GM19467 (cell line): ENCODE results near the gene PLAGL1.
"Not testable (repeated sequence)": the region's sequence is repeated elsewhere in the genome, so short reads cannot be mapped to it uniquely, and the experiment has no call there.

Experiments used
- ATAC-seq: cut with Tn5 transposase; IDR thresholded peaks from one replicate; pipeline ENCODE4 v1.9.1; 2021; ENCODE audit warnings: mild to moderate bottlenecking, moderate library complexity; ENCODE audit not compliant: unreplicated experiment

Gene PLAGL1, protein sequence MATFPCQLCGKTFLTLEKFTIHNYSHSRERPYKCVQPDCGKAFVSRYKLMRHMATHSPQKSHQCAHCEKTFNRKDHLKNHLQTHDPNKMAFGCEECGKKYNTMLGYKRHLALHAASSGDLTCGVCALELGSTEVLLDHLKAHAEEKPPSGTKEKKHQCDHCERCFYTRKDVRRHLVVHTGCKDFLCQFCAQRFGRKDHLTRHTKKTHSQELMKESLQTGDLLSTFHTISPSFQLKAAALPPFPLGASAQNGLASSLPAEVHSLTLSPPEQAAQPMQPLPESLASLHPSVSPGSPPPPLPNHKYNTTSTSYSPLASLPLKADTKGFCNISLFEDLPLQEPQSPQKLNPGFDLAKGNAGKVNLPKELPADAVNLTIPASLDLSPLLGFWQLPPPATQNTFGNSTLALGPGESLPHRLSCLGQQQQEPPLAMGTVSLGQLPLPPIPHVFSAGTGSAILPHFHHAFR

DNA sequence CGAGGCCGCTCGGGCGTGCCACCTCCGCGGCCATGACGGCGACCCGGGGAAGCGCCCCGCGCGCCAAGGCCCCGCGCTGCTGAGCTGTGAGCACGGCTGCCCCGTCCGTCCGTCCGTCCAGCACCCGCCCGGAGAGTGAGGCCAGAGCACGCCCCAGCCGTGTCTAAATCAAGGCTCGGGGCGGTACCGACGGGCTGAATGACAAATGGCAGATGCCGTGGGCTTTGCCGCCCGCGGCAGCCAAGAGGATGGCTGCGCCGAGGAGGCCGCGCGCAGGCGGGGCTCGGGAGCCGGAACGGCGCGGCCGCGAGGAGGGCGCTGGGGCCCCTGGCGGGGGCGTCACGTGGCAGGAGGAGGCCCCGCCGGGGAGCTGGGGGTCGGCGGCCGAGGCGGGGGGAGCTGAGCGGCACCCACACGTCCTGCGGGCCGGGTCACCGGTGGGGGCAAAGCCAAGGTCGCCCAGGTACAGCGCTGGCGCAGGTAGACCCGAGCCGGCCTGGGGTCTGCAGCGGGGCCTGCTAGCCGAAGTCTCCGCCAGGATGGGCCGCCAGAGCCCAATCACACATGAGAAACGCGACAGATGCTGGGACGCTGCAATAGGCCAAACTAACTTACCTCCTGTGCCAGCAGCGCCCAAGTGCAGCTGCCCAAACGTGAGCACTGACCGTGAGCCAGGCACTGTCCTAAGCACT is at the start of gene PLAGL1:
Gene PLAGL1 (minus strand): TSS at position 140 of the 692 bp plus-strand sequence. CDS start 60,123 bp downstream, outside the sequence.
- no peak for ATAC-seq

DNA sequence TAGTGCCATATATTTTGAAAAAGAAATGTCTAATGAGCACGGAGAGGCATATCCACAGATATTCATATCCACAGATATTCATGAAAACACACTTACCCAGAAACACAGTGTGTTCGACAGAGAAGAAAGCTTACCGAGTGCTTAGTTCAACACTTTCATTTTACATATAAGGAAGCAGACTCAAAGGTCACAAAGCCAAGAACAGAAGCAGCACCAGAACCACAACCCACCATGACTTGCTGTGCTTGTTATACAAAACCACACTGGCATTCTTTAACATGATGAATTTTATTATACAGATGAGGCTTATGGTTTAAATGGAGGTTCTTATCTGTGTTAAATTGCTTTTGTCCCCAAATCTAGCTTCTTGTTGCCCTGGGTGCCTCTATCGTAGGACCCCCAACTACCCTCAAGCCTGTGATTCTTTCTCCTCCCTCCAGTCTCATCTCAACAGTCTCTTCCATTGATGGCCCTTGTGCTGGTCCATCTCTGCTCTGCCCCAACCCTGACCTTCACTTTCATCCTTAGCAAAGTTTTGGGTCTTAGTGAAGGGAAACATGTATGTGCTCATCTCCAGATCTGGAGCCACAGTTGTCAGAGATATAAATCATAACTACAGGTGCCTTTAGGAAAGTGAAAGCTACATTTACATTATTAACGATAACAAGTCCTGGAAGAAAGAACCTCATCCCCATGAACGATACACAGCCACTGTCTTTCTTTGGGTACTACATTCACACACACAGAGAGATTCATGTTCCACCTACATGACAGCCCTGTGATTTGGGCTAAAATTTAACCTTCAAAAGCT is 47.3 kb upstream of the PLAGL1 start:
- peak; percentile 88 for ATAC-seq

DNA sequence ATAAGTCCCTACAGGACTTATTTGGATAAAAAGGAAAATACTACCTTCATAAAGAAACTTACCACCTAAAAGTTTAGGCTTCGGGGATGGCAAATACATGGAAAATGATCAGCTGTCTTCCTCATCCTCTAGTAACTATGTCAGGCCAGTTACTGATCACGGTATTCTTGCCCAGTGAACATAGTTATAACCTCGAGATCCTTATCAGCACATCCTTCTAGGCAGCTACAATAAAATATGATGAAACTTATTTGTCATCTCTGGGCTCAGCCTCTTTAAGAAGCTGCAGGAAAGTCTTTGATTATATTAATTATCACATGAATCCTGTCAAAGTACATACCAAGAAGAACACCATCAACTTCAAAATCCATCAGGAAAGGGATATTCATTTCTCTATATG is 45.5 kb upstream of the PLAGL1 start:
- no peak for ATAC-seq

DNA sequence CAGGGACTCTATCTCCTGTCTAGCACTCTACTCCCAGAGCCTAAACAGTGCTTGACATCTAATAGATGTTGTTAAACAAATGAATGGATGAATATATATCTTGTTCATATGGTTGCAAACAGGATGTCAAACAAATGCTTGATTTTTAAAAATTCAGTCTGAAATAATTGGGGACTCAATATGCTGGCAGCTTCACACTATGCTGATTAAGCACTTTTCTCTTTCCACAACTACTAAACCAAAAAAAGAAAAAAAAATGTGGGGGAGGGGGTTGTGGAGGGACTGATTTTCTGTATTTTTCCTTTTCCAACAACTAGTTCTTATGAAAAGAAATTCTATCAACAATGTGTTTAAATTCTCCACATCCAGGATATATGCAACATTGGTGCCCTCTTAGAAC is 44.4 kb upstream of the PLAGL1 start:
- no peak for ATAC-seq

DNA sequence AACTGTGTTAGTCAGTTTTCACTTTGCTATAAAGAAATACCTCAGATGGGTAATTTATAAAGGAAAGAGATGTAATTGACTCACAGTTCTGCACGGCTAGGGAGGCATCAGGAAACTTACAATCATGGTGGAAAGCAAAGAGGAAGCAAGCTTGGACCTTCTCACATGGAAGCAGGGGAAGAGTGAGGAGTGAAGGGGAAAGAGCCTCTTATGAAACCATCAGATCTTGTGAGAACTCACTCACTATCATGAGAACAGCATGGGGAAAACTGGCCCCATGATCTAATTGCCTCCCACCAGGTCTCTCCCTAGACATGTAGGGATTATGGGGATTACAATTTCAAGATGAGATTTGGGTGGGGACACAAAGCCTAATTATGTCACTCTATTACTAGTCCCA is 41.3 kb upstream of the PLAGL1 start:
- no peak for ATAC-seq

DNA sequence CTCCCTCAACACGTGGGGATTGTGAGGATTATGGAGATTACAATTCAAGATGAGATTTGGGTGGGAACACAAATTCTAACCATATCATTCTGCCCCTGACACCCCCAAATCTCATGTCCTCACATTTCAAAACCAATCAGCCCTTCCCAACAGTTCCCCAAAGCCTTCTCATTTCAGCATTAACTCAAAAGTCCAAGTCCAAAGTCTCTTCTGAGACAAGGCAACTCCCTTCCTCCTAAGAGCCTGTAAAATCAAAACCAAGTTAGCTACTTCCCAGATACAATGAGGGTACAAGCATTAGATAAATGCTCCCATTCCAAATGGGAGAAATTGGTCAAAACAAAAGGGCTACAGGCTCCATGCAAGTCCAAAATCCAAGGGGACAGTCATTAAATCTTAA is 39.6 kb upstream of the PLAGL1 start:
- ATAC-seq, result no peak

- not testable (repeated sequence) for ATAC-seq
Observed at GRCh38 chr6:144046672-144047071, 38.6 kb upstream of the PLAGL1 start.

DNA sequence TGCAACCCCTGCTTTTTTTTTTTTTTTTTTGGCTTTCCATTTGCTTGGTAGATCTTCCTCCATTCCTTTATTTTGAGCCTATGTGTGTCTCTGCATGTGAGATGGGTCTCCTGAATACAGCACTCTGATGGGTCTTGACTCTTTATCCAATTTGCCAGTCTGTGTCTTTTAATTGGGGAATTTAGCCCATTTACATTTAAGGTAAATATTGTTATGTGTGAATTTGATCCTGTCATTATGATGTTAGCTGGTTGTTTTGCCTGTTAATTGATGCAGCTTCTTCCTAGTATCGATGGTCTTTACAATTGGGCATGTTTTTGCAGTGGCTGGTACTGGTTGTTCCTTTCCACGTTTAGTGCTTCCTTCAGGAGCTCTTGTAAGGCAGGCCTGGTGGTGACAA is 36.9 kb upstream of the PLAGL1 start:
- not testable (repeated sequence) for ATAC-seq

DNA sequence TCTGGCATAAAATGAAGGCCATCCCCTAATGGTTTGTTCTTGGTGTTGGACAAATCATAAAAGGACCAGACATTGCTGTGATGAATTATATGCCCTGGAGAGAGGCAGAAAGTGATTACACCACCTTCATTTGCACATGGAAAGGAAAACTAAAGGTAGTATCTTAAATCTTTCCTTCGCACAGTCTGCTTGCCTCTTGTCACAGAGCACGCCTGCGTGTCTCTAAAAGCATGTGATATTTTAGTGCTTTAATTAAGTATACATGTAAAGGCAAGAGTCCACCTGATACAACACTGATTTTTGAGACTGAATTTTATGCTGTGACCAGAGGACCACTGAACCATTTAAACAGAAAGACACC is 28.8 kb upstream of the PLAGL1 start:
- no peak for ATAC-seq

DNA sequence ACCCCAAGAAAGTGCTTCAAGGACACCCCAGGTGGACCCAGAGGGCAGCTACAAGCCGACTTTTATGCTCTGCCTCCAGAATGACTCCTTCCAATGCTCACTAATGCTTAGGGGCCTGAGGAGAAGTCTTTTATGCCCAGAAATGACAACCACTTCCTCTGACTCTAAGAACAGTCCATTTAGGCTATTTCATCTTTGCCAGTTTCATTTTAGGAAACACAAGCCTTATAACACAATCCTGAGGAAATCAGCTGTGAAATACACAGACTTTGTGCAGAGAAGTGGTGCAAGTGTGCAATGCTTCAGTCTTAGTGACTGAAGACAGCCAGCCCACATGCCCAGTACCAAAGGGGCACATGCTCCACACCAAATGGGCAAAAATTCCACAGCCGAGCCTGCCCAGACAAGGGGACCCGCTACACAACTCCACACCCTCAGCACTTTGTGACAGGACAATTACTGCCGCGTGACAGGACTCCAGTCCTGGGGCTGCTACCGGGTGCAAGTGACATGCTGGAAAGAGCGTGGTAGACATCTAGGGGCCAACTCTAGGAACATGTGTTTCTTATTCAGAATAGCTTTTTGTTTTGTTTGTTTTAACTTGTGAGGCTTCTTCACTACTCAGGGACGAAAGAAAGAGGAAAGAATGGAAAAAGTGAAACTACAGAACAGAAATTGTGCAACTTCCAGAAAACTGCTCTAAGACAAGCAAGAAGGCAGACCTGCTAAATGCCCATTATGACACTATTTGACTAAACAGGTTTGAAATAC is 28.2 kb upstream of the PLAGL1 start:
- ATAC-seq, result peak; percentile 63

DNA sequence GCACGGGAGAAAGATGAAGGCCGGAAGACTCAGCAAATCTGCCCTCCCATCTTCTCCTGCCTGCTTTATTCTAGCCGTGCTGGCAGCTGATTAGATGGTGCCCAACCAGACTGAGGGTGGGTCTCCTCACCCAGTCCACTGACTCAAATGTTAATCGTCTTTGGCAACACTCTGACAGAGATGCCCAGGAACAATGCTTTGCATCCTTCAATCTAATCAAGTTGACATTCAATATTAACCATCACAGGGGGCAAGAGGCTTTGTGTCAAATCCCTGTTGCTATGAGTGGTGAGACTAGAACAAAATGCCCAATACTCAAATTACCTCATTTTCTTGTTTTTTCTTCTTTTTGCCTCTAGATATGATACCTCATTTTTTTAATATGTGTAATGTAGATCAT is 27.4 kb upstream of the PLAGL1 start:
- ATAC-seq, result no peak

DNA sequence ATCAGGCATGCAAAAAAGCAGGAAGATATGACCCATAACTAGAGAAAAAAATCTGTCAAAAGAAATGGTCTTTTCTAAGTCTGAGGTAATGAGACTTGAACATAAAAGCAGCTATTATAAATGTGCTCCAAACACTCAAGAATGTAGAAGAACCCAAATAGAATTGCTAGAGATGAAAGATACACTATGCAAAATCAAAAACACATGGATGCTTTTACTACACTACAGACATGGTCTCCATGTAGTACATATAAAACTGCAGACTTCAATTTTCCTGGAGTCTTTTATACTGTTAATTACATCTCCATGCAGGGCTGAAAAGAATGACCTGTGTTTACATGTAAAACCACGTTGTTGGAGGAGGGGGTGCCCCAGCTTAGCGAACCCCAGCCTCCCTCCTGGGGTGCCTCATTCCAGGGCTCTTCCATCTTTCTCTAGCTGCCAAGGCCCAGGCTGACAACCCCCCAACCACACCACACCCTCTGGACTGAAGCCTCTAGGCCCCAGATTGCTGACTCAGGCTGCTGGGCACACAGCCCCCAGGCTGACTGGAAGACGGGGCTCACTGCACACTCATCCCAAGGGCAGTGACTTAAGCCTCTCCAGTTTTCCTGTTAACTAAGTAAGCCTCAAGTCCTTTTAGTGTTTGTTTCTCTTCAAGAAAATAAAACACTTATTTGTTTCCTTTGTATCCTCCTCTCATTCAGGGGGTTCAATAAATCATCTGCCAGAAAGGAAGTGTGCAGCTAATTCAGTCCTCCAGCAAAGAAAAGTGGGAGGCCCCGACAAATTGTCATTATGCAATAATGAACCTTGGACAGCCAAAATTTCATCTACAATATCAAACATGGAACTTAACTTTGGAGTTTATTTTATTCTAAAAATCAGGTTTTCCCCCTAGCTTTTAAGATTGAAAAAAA is 26.0 kb upstream of the PLAGL1 start:
- no peak for ATAC-seq

- no peak for ATAC-seq
Observed at GRCh38 chr6:144029452-144029851, 21.4 kb upstream of the PLAGL1 start.

- peak; percentile 53 for ATAC-seq
Observed at GRCh38 chr6:144027932-144028587, 20.0 kb upstream of the PLAGL1 start.

DNA sequence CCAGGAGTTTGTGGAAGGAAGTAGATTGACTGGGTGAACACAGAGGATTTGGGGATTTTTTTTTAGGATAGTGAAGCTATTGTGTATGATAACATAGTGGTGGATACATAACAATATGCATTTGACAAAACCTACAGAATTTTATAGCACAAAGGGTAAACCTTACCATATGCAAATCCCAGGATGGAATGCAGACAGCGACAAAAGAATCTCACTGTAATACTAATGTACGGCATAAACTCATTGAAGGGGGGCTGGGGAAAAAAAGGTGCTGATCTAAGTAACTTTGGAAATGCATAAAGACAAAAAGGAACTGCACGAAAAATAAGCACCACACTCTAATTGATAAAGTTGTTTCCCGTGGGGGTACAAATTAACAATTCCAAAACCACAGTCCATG is 15.2 kb upstream of the PLAGL1 start:
- no peak for ATAC-seq

- ATAC-seq, result no peak
Observed at GRCh38 chr6:144019929-144020328, 11.9 kb upstream of the PLAGL1 start.

- ATAC-seq, result no peak
Observed at GRCh38 chr6:144017166-144018094, 9.4 kb upstream of the PLAGL1 start.

- ATAC-seq, result no peak
Observed at GRCh38 chr6:144013486-144013909, 5.4 kb upstream of the PLAGL1 start.
